HEK293 (cell line): Measurements from ENCODE around the gene EXD2.
"Not testable (repeated sequence)": the region's sequence is repeated elsewhere in the genome, so short reads cannot be mapped to it uniquely, and the experiment has no call there.

ENCODE experiments used
- CTCF ChIA-PET: fragments of 350-600 bp; formaldehyde crosslinking; extraction: SDS; loops from one replicate; lab custom pipeline; 2021; ENCODE audit warnings: antibody characterized with exemption; lab: Yijun Ruan, JAX
- POLR2A ChIA-PET: fragments of 300-600 bp; formaldehyde crosslinking; extraction: SDS; loops from one replicate; lab custom pipeline; 2020; ENCODE audit warnings: antibody characterized with exemption, inconsistent platforms; lab: Yijun Ruan, JAX
- H3K27ac ChIP-seq: fragments of 200-500 bp; sonication (Bioruptor generic); 2 replicates; pipeline ENCODE4 v1.5.1; 2014; ENCODE audit warnings: low read depth, low read length, control low read depth, inconsistent platforms; ENCODE audit errors: extremely low read depth
- H3K36me3 ChIP-seq, 2 experiments: fragments of 200-500 bp in 1 of 2; sonication (Bioruptor generic) in 1 of 2; 1 replicate in 1 of 2; 2 replicates in 1 of 2; pipeline ENCODE4 v1.5.1; 2014 to 2017; ENCODE audit warnings: inconsistent platforms in 2 of 2, low read length in 2 of 2; ENCODE audit not compliant: control insufficient read depth in 2 of 2, insufficient read depth in 1 of 2
- H3K4me1 ChIP-seq: fragments of 200-500 bp; sonication (Bioruptor generic); 2 replicates; pipeline ENCODE4 v1.5.1; 2014; ENCODE audit warnings: mild to moderate bottlenecking, low read length, inconsistent platforms; ENCODE audit not compliant: control insufficient read depth, insufficient read depth
- H3K4me3 ChIP-seq: 2 replicates; pipeline ENCODE4 v1.5.1; 2011; ENCODE audit warnings: low read depth, mild to moderate bottlenecking, control low read depth, low read length, moderate library complexity
- H3K9me3 ChIP-seq: fragments of 200-500 bp; sonication (Bioruptor generic); 2 replicates; pipeline ENCODE4 v1.5.1; 2014; ENCODE audit warnings: low read depth, low read length, inconsistent platforms; ENCODE audit not compliant: control insufficient read depth, insufficient read depth
- GLI4 ChIP-seq: fragments of 450-650 bp; formaldehyde crosslinking; IDR thresholded peaks from 2 replicates; pipeline ENCODE4 v1.5.1; 2016; ENCODE audit warnings: missing biosample characterization, missing genetic modification characterization
- IKZF3 ChIP-seq: fragments of 450-650 bp; IDR thresholded peaks from 2 replicates; pipeline ENCODE4 v1.5.0; 2018; ENCODE audit warnings: missing biosample characterization, mild to moderate bottlenecking, missing genetic modification characterization, moderate library complexity
- PRDM2 ChIP-seq: fragments of 450-650 bp; formaldehyde crosslinking; IDR thresholded peaks from 2 replicates; pipeline ENCODE4 v1.5.1; 2016; ENCODE audit warnings: missing biosample characterization, missing genetic modification characterization, borderline replicate concordance
- ZBTB48 ChIP-seq: fragments of 450-650 bp; formaldehyde crosslinking; IDR thresholded peaks from 2 replicates; pipeline ENCODE4 v1.5.1; 2016; ENCODE audit warnings: missing biosample characterization, missing genetic modification characterization
- ZNF114 ChIP-seq: fragments of 450-650 bp; formaldehyde crosslinking; IDR thresholded peaks from 2 replicates; pipeline ENCODE4 v1.5.0; 2017; ENCODE audit warnings: missing biosample characterization, missing genetic modification characterization
- ZNF157 ChIP-seq: fragments of 450-650 bp; formaldehyde crosslinking; IDR thresholded peaks from 2 replicates; pipeline ENCODE4 v1.5.1; 2016; ENCODE audit warnings: missing biosample characterization, missing genetic modification characterization
- ZNF16 ChIP-seq: fragments of 450-650 bp; formaldehyde crosslinking; IDR thresholded peaks from 2 replicates; pipeline ENCODE4 v1.5.1; 2016; ENCODE audit warnings: low read depth, missing biosample characterization, missing genetic modification characterization
- ZNF202 ChIP-seq: fragments of 450-650 bp; formaldehyde crosslinking; IDR thresholded peaks from 2 replicates; pipeline ENCODE4 v1.5.1; 2016; ENCODE audit warnings: missing biosample characterization, missing genetic modification characterization, borderline replicate concordance
- ZNF248 ChIP-seq: fragments of 450-650 bp; formaldehyde crosslinking; IDR thresholded peaks from 2 replicates; pipeline ENCODE4 v1.5.1; 2017; ENCODE audit warnings: missing biosample characterization, missing genetic modification characterization
- ZNF280D ChIP-seq: fragments of 450-650 bp; formaldehyde crosslinking; IDR thresholded peaks from 2 replicates; pipeline ENCODE4 v1.5.1; 2016; ENCODE audit warnings: missing biosample characterization, missing genetic modification characterization
- ZNF398 ChIP-seq: fragments of 450-650 bp; formaldehyde crosslinking; IDR thresholded peaks from 2 replicates; pipeline ENCODE4 v1.5.1; 2017; ENCODE audit warnings: missing biosample characterization, missing genetic modification characterization
- ZNF404 ChIP-seq: fragments of 450-650 bp; formaldehyde crosslinking; IDR thresholded peaks from 2 replicates; pipeline ENCODE4 v1.5.1; 2017; ENCODE audit warnings: missing biosample characterization, missing genetic modification characterization
- ZNF596 ChIP-seq: fragments of 450-650 bp; IDR thresholded peaks from 2 replicates; pipeline ENCODE4 v1.5.0; 2018; ENCODE audit warnings: missing biosample characterization, mild to moderate bottlenecking, missing genetic modification characterization, moderate library complexity
- ZNF658 ChIP-seq: fragments of 450-650 bp; formaldehyde crosslinking; IDR thresholded peaks from 2 replicates; pipeline ENCODE4; 2016; ENCODE audit warnings: missing biosample characterization, missing genetic modification characterization
- TF ChIP-seq, protein P1 (sequence below): fragments of 450-650 bp; formaldehyde crosslinking; IDR thresholded peaks from 2 replicates; pipeline ENCODE4 v1.5.0; 2017; ENCODE audit warnings: missing biosample characterization, missing genetic modification characterization, borderline replicate concordance

The EXD2 gene

GRCh38 chr14:69288956-69289705, 97.8 kb downstream of the EXD2 start (continued):
- TF ChIP-seq PRDM2 (tag by site-specific recombination): no peak
- no peak for TF ChIP-seq ZNF280D (tag by site-specific recombination)
- TF ChIP-seq, protein P1, sequence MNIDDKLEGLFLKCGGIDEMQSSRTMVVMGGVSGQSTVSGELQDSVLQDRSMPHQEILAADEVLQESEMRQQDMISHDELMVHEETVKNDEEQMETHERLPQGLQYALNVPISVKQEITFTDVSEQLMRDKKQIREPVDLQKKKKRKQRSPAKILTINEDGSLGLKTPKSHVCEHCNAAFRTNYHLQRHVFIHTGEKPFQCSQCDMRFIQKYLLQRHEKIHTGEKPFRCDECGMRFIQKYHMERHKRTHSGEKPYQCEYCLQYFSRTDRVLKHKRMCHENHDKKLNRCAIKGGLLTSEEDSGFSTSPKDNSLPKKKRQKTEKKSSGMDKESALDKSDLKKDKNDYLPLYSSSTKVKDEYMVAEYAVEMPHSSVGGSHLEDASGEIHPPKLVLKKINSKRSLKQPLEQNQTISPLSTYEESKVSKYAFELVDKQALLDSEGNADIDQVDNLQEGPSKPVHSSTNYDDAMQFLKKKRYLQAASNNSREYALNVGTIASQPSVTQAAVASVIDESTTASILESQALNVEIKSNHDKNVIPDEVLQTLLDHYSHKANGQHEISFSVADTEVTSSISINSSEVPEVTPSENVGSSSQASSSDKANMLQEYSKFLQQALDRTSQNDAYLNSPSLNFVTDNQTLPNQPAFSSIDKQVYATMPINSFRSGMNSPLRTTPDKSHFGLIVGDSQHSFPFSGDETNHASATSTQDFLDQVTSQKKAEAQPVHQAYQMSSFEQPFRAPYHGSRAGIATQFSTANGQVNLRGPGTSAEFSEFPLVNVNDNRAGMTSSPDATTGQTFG (tag by site-specific recombination): no peak
- no peak for TF ChIP-seq IKZF3 (tag by site-specific recombination)
- no peak for TF ChIP-seq ZNF658 (tag by site-specific recombination)
- no peak for TF ChIP-seq ZNF16 (tag by site-specific recombination)
- TF ChIP-seq ZNF114: no peak
- no peak for TF ChIP-seq ZNF157 (tag by site-specific recombination)
- TF ChIP-seq ZBTB48: no peak
- TF ChIP-seq ZNF398 (tag by site-specific recombination): no peak

GRCh38 chr14:69289811-69290520, 98.7 kb downstream of the EXD2 start:
- Histone ChIP-seq H3K4me3 (no peak overlapping the region), H3K9me3 (no peaks in the 10 kb centered on the region), H3K27ac (no peak overlapping the region), H3K36me3 (no peaks in the 10 kb centered on the region), H3K4me1 (no peaks in the 10 kb centered on the region)
- no peak for TF ChIP-seq ZNF202 (tag by site-specific recombination)
- no peak for TF ChIP-seq GLI4
- no peak for TF ChIP-seq ZNF404 (tag by site-specific recombination)
- no peak for TF ChIP-seq ZNF596 (tag by site-specific recombination)
- TF ChIP-seq ZNF248 (tag by site-specific recombination): no peak
- ChIA-PET CTCF (interaction anchor here (0.7 to 1.6 kb wide), 2 partner anchors 29 to 41 kb away, joined by 3 to 4 read pairs; no protein-coding TSS in a partner anchor), POLR2A (no interaction called here)

DNA sequence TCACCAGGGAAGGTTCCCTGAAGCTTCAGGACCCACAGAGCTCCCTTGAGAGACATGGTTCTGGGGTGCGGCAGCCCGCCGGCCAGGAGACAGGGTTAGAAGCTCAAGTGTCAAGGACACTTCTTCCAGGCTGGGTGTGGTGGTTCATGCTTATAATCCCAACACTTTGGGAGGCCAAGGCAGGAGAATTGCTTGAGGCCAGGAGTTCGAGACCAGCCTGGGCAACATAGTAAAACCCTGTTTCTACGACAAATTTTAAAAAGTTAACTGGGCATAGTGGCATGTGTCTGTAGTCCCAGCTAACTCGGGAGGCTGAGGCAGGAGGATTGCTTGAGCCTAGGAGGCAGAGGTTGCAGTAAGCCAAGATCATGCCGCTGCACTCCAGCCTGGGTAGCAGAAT, 99.6 kb downstream of the EXD2 start:
- H3K27ac ChIP-seq, H3K4me1 ChIP-seq, H3K9me3 ChIP-seq, POLR2A ChIA-PET, H3K36me3 ChIP-seq, H3K4me3 ChIP-seq: not testable (repeated sequence)
- CTCF ChIA-PET: interaction anchor here (1.6 kb wide), 1 partner anchor 30 kb away, joined by 4 read pairs; no protein-coding TSS in a partner anchor
